GM21723 (cell line): ENCODE measurements around the gene ZMYM2.
"Not testable (repeated sequence)": the region's sequence is repeated elsewhere in the genome, so short reads cannot be mapped to it uniquely, and the experiment has no call there.

ENCODE experiments used
- ATAC-seq: cut with Tn5 transposase; IDR thresholded peaks from one replicate; pipeline ENCODE4 v1.9.1; 2021; ENCODE audit warnings: mild to moderate bottlenecking, moderate library complexity; ENCODE audit not compliant: unreplicated experiment

ZMYM2 gene

GRCh38 chr13:19958155-19959111, at the start of gene ZMYM2:
Gene ZMYM2 (plus strand): TSS chr13:19958727. CDS start chr13:19993073, 34,346 bp downstream.
- ATAC-seq = peak; percentile 82

DNA sequence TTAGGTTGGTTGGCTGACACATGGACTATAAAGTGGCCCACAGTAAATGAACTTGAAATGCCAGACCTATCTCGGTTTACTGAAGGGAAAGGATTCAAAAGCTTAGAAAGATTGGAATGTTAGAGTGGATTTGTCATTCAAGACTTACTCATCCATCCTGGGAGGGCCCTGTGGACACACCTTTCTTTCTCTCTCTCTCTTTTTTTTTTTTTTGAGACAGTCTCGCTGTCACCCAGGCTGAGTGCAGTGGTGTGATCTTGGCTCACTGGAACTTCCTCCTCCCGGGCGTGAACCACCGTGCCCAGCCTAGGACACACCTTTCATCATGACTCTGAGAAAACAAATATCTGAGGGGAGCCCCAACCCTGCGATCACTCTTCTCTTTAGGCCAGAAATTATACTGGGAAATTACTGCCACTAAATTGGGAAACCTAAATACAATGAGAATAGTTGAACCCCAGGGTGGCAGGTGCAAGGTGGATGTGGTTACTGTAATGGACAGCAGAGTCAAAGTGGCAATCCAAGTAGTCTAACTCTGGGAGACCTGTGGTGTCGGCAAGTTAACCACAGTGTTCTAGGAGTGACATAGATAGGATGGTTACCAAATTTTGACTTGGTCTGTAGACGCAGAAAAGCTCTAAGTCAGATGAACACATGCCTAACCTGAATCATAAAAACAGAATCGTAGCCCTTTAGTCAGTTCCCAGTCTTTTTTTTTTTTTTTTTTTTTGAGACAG, 48.0 kb upstream of the ZMYM2 start:
- ATAC-seq = no peak

DNA sequence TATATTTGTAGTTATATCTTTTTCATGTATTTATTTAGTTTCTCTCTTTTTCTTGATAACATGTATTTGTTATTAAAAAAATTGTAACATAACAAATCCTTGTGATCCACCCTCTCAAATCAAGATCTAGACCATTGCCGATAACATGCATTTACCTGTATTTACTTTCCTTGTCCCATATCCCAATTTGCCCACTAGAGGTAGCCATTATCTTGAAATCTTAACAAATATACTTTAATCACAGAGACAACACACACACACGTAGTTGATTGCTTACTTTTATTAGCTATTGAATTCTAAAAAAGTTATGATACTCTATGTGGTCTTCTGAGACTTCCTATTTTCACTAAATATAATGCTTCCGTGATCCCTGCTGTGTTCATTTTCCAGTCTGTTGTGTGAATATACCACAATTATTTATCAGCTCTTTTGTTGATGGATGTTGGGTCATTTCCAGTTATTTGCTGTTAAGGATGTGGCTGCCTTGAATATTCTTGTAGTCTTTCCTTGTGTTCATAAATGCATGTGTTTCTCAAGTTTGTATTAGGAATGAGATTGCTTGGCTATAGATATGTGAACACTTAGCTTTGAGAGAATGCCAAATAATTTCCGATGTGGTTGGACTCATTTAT, 31.3 kb upstream of the ZMYM2 start:
- no peak for ATAC-seq

- ATAC-seq = no peak
Observed at GRCh38 chr13:19940106-19940505, 18.4 kb upstream of the ZMYM2 start.

- no peak for ATAC-seq
Observed at GRCh38 chr13:19950374-19950773, 8.2 kb upstream of the ZMYM2 start.

DNA sequence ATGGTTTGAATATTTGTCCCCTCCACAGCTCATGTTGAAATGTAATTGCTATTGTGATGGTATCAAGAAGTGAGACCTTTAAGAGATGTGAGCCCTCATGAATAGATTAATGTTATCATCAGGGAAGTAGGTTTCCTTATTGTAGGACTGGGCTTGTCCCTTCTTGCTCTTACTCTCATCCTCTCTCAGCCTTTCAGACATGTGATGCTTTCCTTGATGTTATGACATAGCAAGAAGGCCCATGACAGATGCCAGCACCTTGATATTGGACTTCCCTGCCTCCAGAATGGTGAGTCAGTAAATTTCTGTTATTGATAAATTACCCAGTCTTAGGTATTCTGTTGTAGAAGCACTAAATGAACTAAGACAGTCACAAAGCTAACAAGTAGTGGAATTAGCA, 5.7 kb upstream of the ZMYM2 start:
- ATAC-seq = no peak

GRCh38 chr13:19955873-19956559, 2.5 kb upstream of the ZMYM2 start:
- ATAC-seq = no peak

GRCh38 chr13:19957320-19958154, 990 bp upstream of the ZMYM2 start:
- peak; percentile 24 for ATAC-seq

- peak; percentile 12 for ATAC-seq
Observed at GRCh38 chr13:19959141-19959830, 759 bp downstream of the ZMYM2 start.

- peak; percentile 41 for ATAC-seq
Observed at GRCh38 chr13:19959831-19960652, 1.5 kb downstream of the ZMYM2 start.

GRCh38 chr13:19960653-19960976, 2.1 kb downstream of the ZMYM2 start:
- no peak for ATAC-seq

GRCh38 chr13:19961489-19961888, 3.0 kb downstream of the ZMYM2 start:
- ATAC-seq = no peak

DNA sequence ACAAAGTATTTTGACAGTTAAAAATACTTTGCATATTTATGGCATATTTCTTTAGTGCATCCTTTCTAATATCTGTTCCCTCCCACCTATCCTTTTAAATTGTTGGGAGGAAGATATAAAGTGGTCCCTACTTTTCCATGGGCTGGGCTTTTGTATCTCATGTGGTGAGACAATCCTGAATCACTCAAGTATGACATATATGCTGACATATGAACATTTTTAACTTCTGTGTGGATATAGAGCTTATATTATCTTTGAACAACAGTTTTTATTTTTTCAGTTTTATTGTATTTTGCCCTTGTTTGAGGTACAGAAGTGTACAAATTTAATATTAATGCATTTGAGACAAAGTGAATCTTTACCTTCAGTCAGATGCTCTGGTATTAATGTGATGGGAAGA, 3.4 kb downstream of the ZMYM2 start:
- no peak for ATAC-seq

GRCh38 chr13:19962894-19963293, 4.4 kb downstream of the ZMYM2 start:
- ATAC-seq = no peak

DNA sequence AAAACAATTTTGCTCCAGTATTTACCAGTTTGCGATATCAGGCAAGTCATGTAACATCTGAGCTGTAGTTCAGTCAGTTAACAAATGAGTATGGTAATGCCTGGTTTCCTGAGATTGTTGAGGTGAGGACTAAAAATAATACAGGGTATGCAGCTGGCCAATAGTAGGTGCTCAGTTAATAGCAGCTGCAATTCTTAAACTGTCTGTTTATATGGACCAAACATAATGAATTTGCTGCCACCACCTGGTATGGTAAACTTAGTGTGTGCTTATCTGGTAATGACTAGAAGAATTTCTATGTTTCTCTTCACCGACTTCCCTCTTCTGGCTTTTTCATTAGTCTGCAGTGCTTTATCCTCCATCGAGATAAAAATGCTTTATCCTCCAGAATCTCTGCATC, 9.1 kb downstream of the ZMYM2 start:
- ATAC-seq = peak; percentile 66

GRCh38 chr13:19974498-19975009, 16.0 kb downstream of the ZMYM2 start:
- not testable (repeated sequence) for ATAC-seq

GRCh38 chr13:19978831-19979437, 20.4 kb downstream of the ZMYM2 start:
- no peak for ATAC-seq

DNA sequence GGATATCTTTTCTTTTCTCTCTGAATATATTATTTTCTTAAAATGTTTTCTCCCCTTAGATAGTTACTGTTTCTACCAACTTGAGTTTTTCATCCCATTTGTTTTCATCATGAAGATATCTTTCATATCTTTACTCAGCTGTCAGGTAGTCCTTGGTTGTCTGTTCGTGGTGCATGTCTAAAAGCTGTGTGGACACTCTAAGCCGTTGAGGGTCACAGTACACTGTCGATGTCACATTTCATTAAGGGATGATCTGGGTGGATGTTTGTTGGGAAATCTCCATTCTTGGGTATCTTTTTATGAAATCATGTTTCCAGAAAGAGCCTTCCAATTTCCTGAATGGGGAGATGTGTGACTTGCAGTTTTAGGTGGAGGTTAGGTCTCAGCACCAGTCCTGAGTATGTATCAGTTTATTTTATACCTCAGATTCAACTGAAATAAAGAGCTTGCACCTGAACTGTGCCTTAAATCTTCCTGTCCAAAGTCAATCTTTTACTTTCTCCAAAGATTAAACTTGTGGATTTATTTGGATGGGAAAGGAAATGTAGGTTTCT, 23.2 kb downstream of the ZMYM2 start:
- ATAC-seq = no peak
